GM21737 (cell line): ENCODE measurements around the gene PHF13.
"Not testable (repeated sequence)": the region's sequence is repeated elsewhere in the genome, so short reads cannot be mapped to it uniquely, and the experiment has no call there.

ENCODE experiments used
- ATAC-seq: cut with Tn5 transposase; IDR thresholded peaks from one replicate; pipeline ENCODE4 v1.9.1; 2021; ENCODE audit warnings: mild to moderate bottlenecking, moderate library complexity; ENCODE audit not compliant: unreplicated experiment

Gene PHF13

GRCh38 chr1:6586404-6586816, 27.1 kb upstream of the PHF13 start:
- no peak for ATAC-seq

DNA sequence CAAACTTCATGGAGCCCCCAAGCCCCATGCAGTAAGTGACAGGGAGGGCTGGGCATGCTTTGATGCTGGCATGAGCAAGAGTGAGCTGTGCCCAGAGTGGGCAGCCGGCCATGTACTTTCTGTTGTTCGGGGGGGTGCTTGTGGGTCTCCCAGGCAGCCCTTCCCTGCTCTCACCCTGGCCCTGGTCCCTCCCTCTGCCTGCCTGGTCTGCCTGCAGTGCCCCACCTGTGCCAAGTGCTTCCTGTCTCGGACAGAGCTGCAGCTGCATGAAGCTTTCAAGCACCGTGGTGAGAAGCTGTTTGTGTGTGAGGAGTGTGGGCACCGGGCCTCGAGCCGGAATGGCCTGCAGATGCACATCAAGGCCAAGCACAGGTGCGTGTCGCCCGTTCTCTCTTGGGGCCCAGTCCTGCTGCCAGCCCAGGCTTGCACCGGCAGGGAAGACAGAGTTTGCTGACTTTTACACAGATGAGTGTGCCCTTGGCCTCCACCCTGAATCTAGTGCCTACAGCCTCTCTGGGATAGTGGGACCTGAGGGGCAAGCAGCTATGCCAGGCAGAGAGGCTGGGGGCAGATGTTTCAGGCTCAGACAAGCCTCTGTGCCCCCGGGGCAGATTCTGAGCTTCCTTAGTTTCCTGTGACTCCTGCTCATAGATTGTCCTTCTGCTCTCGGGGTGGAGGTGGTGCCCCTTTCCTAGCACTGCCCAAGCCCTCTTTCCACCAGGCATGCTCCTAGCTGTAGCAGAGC, 26.1 kb upstream of the PHF13 start:
- no peak for ATAC-seq

GRCh38 chr1:6588128-6588892, 25.2 kb upstream of the PHF13 start:
- no peak for ATAC-seq

DNA sequence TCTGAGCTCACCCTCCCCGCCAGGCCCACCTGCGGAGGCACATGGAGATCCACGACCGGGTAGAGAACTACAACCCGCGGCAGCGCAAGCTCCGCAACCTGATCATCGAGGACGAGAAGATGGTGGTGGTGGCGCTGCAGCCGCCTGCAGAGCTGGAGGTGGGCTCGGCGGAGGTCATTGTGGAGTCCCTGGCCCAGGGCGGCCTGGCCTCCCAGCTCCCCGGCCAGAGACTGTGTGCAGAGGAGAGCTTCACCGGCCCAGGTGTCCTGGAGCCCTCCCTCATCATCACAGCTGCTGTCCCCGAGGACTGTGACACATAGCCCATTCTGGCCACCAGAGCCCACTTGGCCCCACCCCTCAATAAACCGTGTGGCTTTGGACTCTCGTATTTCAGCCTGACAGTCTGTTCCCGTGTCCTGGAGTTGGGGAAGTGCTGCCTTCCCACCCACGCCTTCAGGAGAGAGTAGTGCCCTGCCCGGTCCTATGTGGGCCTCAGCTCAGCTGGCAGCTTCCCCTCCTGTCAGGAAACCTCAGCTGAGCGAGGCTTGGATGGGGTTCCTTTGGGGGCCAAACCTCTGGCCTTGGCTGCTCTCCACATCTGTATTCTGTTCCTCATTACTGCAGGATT, 24.5 kb upstream of the PHF13 start:
- no peak for ATAC-seq

DNA sequence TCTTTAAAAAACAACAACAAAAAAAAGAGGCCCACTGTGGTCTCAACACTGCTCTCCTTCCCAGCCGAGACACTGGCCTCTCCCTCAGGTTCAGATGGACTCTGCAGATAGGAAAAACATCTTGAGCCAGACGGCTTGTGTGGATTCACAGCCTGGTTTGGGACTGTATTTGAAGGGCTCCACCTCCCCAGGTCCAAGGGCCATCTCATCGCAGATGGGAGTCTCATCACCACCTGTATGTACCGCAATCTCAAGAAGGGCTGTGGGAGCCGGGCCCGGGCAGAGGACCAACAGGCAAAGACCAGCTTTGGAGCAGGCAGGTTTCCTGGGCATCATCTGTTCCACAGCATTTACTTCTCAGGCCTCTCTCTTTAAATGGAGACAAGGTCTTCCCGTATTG, 23.5 kb upstream of the PHF13 start:
- no peak for ATAC-seq

DNA sequence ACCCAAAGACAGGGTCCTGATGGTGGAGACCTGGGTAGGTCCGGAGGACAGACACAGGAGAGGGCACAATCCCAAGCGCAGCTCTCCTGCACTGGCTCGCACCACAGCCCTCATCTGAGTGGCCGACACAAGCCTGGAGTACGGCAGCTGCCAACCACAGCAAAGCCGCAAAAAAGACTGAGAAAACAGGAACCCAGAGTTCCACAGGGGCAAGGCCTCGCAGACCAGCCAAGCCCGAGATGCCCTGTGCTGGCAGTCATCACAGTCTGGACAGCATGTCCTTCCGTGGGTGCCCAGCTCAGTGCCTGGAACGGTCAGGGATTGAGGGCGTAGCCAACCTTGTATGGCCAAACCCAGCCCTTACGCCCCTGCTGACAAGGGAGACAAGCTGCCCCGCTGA, 22.3 kb upstream of the PHF13 start:
- no peak for ATAC-seq

DNA sequence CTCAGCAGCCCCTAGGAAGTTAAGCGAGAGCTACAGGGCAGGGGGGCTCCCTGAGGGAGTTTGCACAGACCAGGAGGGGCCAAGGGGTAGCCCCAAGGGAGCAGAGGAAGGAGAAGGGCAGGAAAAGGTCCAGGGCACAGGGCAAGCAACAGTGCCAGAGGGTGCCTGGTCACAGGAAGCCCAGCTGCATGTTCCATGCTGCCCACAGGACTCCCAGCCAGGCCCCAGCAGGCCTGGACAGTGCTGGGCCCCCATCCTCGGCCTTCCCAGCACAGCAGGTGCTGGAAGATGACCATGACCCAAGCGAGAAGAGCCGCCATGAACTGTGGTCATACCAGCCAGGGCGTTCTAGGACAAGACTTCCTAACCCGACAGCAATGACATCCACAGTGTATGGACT, 21.9 kb upstream of the PHF13 start:
- no peak for ATAC-seq

GRCh38 chr1:6592441-6592840, 21.1 kb upstream of the PHF13 start:
- no peak for ATAC-seq

DNA sequence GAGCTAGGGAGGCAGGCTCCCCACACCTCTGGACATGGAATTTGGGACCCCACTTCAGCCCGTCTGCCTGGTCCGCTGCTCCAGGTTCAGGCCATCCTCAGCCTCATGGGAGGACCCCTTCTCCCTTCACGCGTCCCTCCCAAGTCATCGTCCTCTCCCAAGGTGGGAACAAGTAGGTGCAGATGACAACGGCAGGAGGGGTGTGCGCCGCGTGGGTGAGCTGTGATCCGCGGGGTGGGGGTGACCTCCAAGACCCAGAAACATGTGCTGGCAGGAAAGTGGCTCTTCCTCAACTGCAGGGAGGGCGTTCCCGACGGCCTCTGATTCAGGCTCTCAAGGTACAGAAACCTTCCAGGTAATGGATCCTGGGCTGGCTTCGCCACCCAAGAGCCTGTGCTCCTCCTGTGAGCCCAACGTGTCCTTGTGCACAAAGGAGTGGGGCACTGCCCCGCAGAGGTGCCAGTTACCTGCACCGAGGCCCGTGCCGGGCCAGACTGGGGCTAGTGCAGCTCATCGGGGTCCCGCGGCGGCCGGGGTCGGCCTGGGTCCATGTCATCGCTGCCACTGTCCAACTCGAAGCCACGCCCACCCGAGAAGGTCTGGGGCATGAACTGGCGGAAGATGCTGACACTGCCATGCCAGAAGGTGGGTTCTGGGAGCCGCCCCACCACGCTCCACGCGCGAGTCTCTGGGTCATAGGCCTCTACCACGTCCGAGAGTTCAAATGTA, 20.5 kb upstream of the PHF13 start:
- ATAC-seq, result no peak

DNA sequence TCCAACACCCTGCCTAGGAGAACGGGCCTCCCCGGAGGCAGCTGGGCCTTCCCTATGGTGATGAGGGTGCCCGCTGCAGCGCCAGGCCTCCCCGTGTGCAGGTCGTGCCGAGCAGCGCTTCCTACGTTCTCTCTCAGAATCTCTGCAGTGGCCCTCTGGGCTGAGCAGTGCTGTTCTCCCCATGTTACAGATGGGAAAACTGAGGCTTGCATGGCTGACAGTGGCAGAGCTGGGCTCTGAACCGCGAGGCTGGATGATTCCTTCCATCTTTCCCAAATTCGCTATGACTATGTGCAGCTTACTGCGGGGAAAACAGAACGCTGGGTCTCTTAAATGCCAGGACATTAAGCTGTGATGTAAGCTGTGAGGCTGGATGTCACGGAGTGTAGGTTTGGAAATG, 19.7 kb upstream of the PHF13 start:
- no peak for ATAC-seq

- no peak for ATAC-seq
Observed at GRCh38 chr1:6594977-6595740, 18.4 kb upstream of the PHF13 start.

GRCh38 chr1:6596351-6596750, 17.2 kb upstream of the PHF13 start:
- no peak for ATAC-seq

GRCh38 chr1:6596886-6597776, 16.4 kb upstream of the PHF13 start:
- ATAC-seq, result no peak

DNA sequence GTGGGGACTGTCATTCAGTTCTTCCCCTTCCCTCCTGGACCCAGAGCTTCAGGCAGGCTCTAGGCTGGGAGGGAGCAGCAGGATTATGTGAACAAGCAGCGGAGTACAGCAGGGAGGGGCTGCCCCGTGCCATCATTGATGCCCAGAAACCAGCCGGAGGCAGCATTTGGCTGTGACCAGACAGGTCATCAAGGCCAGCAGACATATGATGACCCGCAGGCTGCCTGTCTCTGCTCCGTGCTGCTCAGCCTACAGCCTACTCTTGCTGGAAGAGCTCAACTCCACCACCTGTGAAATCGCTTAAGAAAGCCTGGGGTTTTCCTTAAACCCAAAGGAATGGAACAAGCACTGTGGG, 15.8 kb upstream of the PHF13 start:
- ATAC-seq, result no peak

- no peak for ATAC-seq
Observed at GRCh38 chr1:6599141-6599975, 14.2 kb upstream of the PHF13 start.

GRCh38 chr1:6599991-6600390, 13.5 kb upstream of the PHF13 start:
- not testable (repeated sequence) for ATAC-seq

- no peak for ATAC-seq
Observed at GRCh38 chr1:6600410-6601048, 13.0 kb upstream of the PHF13 start.
